MG63 (cell line): ENCODE results near the gene ZBED2. TPM values are rescaled to one million over a fixed set of nuclear protein-coding genes. Genes with fewer than 3 reads are reported as not detected.
A peak's percentile ranks its signal among the peaks of the same experiment; 100 is the strongest.

Experiments used
- DNase-seq: peaks from one replicate; pipeline ENCODE4 v3.0.0-alpha.2; 2020
- H3K27me3 ChIP-seq: fragments of 250-450 bp; sonication (Bioruptor Pico); 2 replicates; pipeline ENCODE4 v1.5.1; 2020; ENCODE audit warnings: mild to moderate bottlenecking, moderate library complexity
- H3K36me3 ChIP-seq: fragments of 250-450 bp; sonication (Bioruptor Pico); 2 replicates; pipeline ENCODE4 v1.5.1; 2020; ENCODE audit warnings: mild to moderate bottlenecking, moderate library complexity
- H3K4me3 ChIP-seq: fragments of 250-450 bp; sonication (Bioruptor Pico); 2 replicates; pipeline ENCODE4 v1.5.1; 2020; ENCODE audit warnings: mild to moderate bottlenecking, moderate library complexity
- H3K9me3 ChIP-seq: fragments of 250-450 bp; sonication (Bioruptor Pico); 2 replicates; pipeline ENCODE4 v1.5.1; 2020; ENCODE audit warnings: mild to moderate bottlenecking, moderate library complexity
- total RNA-seq: library from RNA; depleted of rRNA; stranded (reverse); fragments of >200 nt; shearing (Covaris generic); gene quantifications from 2 replicates; pipeline ENCODE4 v1.2.3, GENCODE V29; 2014; ENCODE audit warnings: low replicate concordance

Gene ZBED2
- total RNA-seq, 1 experiment from 2014 or later = not detected

GRCh38 chr3:111589303-111590142 is 5.6 kb downstream of the ZBED2 start:
- Histone ChIP-seq H3K4me3 (no peak overlapping the region), H3K9me3 (no peaks in the 10 kb centered on the region), H3K27me3 (no peaks in the 10 kb centered on the region), H3K36me3 (no peaks in the 10 kb centered on the region)
- no peak for DNase-seq

GRCh38 chr3:111588527-111588926 is 6.6 kb downstream of the ZBED2 start:
- no peak overlapping the region for H3K4me3 ChIP-seq
- H3K36me3 ChIP-seq = no peaks in the 10 kb centered on the region
- peak; percentile 16 for DNase-seq
- no peaks in the 10 kb centered on the region for H3K27me3 ChIP-seq
- H3K9me3 ChIP-seq = no peaks in the 10 kb centered on the region

GRCh38 chr3:111585217-111585616 is 9.9 kb downstream of the ZBED2 start:
- DNase-seq = no peak
- Histone ChIP-seq H3K27me3 (no peaks in the 10 kb centered on the region), H3K4me3 (no peak overlapping the region)

GRCh38 chr3:111584744-111585143 is 10.4 kb downstream of the ZBED2 start:
- DNase-seq = no peak
- Histone ChIP-seq H3K9me3 (no peaks in the 10 kb centered on the region), H3K27me3 (no peaks in the 10 kb centered on the region), H3K4me3 (no peak overlapping the region), H3K36me3 (no peaks in the 10 kb centered on the region)

More at GRCh38 chr3:111585217-111585616, 9.9 kb downstream of the ZBED2 start:
- no peaks in the 10 kb centered on the region for H3K36me3 ChIP-seq
- H3K9me3 ChIP-seq = no peaks in the 10 kb centered on the region

- H3K4me3 ChIP-seq = no peak overlapping the region
- H3K9me3 ChIP-seq = no peaks in the 10 kb centered on the region
- H3K36me3 ChIP-seq = no peaks in the 10 kb centered on the region
- DNase-seq = peak; percentile 58
- H3K27me3 ChIP-seq = no peaks in the 10 kb centered on the region
Observed at GRCh38 chr3:111582120-111582474, 13.0 kb downstream of the ZBED2 start.

GRCh38 chr3:111581403-111582119 is 13.6 kb downstream of the ZBED2 start:
- Histone ChIP-seq H3K4me3 (no peak overlapping the region), H3K36me3 (no peaks in the 10 kb centered on the region), H3K9me3 (no peaks in the 10 kb centered on the region), H3K27me3 (no peaks in the 10 kb centered on the region)
- no peak for DNase-seq

GRCh38 chr3:111579495-111579894 is 15.7 kb downstream of the ZBED2 start:
- Histone ChIP-seq H3K4me3 (no peak overlapping the region), H3K36me3 (no peaks in the 10 kb centered on the region), H3K9me3 (no peaks in the 10 kb centered on the region), H3K27me3 (no peaks in the 10 kb centered on the region)
- DNase-seq = no peak

GRCh38 chr3:111578867-111579266 is 16.3 kb downstream of the ZBED2 start:
- Histone ChIP-seq H3K4me3 (no peak overlapping the region), H3K36me3 (no peaks in the 10 kb centered on the region), H3K9me3 (no peaks in the 10 kb centered on the region), H3K27me3 (no peaks in the 10 kb centered on the region)
- DNase-seq = no peak

GRCh38 chr3:111577798-111578685 is 17.1 kb downstream of the ZBED2 start:
- Histone ChIP-seq H3K4me3 (no peak overlapping the region), H3K27me3 (no peaks in the 10 kb centered on the region), H3K36me3 (no peaks in the 10 kb centered on the region), H3K9me3 (no peaks in the 10 kb centered on the region)
- DNase-seq = no peak

GRCh38 chr3:111577113-111577512 is 18.0 kb downstream of the ZBED2 start:
- Histone ChIP-seq H3K9me3 (no peaks in the 10 kb centered on the region), H3K4me3 (no peak overlapping the region), H3K27me3 (no peaks in the 10 kb centered on the region), H3K36me3 (no peaks in the 10 kb centered on the region)
- no peak for DNase-seq

- Histone ChIP-seq H3K36me3 (no peaks in the 10 kb centered on the region), H3K27me3 (no peaks in the 10 kb centered on the region), H3K9me3 (no peaks in the 10 kb centered on the region), H3K4me3 (no peak overlapping the region)
- DNase-seq = no peak
Observed at GRCh38 chr3:111571907-111572460, 23.2 kb downstream of the ZBED2 start.

GRCh38 chr3:111571282-111571681 is 23.9 kb downstream of the ZBED2 start:
- Histone ChIP-seq H3K9me3 (no peaks in the 10 kb centered on the region), H3K36me3 (no peaks in the 10 kb centered on the region), H3K27me3 (no peaks in the 10 kb centered on the region), H3K4me3 (no peak overlapping the region)
- no peak for DNase-seq

GRCh38 chr3:111570404-111571030 is 24.6 kb downstream of the ZBED2 start:
- Histone ChIP-seq H3K36me3 (no peaks in the 10 kb centered on the region), H3K9me3 (no peaks in the 10 kb centered on the region), H3K4me3 (no peak overlapping the region), H3K27me3 (no peaks in the 10 kb centered on the region)
- DNase-seq = no peak

GRCh38 chr3:111568911-111569310 is 26.2 kb downstream of the ZBED2 start:
- H3K9me3 ChIP-seq = no peaks in the 10 kb centered on the region
- H3K4me3 ChIP-seq = no peak overlapping the region
- no peaks in the 10 kb centered on the region for H3K36me3 ChIP-seq
- no peak for DNase-seq
- no peaks in the 10 kb centered on the region for H3K27me3 ChIP-seq

- no peaks in the 10 kb centered on the region for H3K9me3 ChIP-seq
- no peak for DNase-seq
- no peaks in the 10 kb centered on the region for H3K36me3 ChIP-seq
- H3K4me3 ChIP-seq = no peak overlapping the region
- no peaks in the 10 kb centered on the region for H3K27me3 ChIP-seq
Observed at GRCh38 chr3:111568355-111568754, 26.8 kb downstream of the ZBED2 start.

- Histone ChIP-seq H3K36me3 (no peaks in the 10 kb centered on the region), H3K9me3 (0 out of 2 replicates have a peak, but pooled peaks cover 3% of the 10 kb centered on the region), H3K4me3 (no peak overlapping the region), H3K27me3 (no peaks in the 10 kb centered on the region)
- no peak for DNase-seq
Observed at GRCh38 chr3:111566844-111567243, 28.3 kb downstream of the ZBED2 start.
